ENCODE data around the gene CDON.

DNA sequence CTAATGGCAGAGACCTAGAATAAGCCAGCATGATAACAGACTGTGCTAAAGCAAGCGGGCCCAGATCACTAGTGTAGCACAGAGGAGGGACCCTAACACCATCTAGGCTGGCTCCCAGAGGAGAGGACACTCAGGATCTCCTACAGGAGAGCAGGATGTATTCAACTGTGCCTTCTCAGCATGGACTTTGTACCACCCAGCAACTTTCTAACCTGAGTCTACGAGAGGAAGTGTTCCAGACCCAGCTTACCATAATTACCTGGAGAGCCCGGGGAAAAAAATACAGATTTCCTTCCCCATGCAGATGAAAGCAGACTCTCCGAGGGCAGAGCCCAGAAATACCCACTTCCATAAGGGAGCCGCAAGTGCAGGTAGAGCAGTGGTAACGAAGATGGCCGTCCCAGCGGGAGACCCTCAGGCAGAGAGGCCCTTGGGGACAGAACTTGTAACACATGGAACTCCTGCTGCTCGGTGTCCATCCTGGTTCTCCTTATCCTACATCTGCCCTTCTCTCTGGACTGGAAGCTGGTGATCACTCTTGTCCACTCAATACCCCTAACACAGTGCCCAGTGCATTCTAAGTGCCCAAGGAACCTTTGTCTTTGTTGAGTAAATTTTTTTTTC is 138.2 kb downstream of the CDON start:
- TF ChIP-seq, protein P1, sequence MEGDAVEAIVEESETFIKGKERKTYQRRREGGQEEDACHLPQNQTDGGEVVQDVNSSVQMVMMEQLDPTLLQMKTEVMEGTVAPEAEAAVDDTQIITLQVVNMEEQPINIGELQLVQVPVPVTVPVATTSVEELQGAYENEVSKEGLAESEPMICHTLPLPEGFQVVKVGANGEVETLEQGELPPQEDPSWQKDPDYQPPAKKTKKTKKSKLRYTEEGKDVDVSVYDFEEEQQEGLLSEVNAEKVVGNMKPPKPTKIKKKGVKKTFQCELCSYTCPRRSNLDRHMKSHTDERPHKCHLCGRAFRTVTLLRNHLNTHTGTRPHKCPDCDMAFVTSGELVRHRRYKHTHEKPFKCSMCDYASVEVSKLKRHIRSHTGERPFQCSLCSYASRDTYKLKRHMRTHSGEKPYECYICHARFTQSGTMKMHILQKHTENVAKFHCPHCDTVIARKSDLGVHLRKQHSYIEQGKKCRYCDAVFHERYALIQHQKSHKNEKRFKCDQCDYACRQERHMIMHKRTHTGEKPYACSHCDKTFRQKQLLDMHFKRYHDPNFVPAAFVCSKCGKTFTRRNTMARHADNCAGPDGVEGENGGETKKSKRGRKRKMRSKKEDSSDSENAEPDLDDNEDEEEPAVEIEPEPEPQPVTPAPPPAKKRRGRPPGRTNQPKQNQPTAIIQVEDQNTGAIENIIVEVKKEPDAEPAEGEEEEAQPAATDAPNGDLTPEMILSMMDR (IDR thresholded peaks at IDR 0.05), result no peak
- TF ChIP-seq EZH2 (IDR thresholded peaks at IDR 0.05), result no peak
- TF ChIP-seq EZH2phosphoT487 (IDR thresholded peaks at IDR 0.05), result no peak
